Ovary (tissue), 3 donors: ENCODE measurements around the gene TBC1D3B.

ENCODE experiments used
- POLR2A ChIP-seq: fragments of 450-650 bp; IDR thresholded peaks from one replicate; pipeline ENCODE4 v1.6.1; 2017; ENCODE audit warnings: antibody characterized with exemption, mild to moderate bottlenecking, moderate library complexity
- TF ChIP-seq, protein P1 (sequence below), 3 donors: fragments of 450-650 bp in 2 of 3; fragments of 200-600 bp in 1 of 3; IDR thresholded peaks; one replicate each; pipeline versions ENCODE4 v1.5.1 to v1.8.0; 2016 to 2022; ENCODE audit warnings: antibody characterized with exemption in 3 of 3, mild to moderate bottlenecking in 1 of 3
- donor health status: DM: no; HTN: no; CAD: no.

DNA sequence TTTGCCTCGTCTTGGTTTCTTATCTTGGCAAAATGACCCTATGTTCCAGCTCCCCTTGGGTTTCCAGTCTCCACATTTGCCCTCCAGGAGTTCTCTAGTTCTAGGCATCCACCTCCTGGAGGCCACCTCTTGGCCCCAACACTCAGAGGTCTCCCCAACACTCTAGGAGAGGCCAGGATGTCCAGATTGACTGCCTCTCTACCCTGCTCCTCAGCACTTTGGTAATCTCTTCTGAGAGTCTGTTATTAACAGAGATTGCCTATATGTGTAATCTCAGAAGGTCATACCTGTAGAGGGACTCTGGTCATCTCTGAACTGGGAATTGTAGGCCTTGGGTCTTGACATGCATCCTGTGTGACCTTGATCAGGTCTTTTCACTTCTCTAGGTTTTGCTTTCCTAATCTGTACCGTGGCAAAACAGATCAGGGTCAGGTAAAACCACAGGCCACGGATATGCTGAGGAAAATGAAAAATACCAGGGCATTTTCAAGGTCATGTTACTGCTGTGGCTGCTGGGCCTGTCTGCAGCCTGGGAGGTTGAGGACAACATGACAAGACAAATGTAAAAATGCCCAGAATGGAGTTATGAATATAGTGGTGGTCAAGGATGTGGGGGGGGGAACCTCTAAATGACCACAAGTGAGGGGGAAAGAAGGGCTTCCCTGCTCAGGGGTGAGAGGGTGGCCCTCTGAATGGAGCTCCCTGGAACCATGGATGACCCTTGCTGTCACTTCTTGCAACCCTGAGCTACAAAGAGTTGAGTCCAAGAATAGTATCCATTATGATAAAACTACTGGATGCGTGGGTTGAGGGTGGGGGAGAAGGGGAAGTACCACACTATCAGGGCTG, 29.4 kb upstream of the TBC1D3B start:
- TF ChIP-seq, protein P1, sequence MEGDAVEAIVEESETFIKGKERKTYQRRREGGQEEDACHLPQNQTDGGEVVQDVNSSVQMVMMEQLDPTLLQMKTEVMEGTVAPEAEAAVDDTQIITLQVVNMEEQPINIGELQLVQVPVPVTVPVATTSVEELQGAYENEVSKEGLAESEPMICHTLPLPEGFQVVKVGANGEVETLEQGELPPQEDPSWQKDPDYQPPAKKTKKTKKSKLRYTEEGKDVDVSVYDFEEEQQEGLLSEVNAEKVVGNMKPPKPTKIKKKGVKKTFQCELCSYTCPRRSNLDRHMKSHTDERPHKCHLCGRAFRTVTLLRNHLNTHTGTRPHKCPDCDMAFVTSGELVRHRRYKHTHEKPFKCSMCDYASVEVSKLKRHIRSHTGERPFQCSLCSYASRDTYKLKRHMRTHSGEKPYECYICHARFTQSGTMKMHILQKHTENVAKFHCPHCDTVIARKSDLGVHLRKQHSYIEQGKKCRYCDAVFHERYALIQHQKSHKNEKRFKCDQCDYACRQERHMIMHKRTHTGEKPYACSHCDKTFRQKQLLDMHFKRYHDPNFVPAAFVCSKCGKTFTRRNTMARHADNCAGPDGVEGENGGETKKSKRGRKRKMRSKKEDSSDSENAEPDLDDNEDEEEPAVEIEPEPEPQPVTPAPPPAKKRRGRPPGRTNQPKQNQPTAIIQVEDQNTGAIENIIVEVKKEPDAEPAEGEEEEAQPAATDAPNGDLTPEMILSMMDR (IDR thresholded peaks at IDR 0.05) = no peak
- TF ChIP-seq POLR2A = no peak
